Fibroblast of lung (primary cell): ENCODE data around the gene BRD3.

Source experiments
- CTCF ChIP-seq, 2 donors: IDR thresholded peaks in 1 of 2; conservative IDR thresholded peaks in 1 of 2; 1 replicate in 1 of 2; 2 replicates in 1 of 2; pipeline ENCODE4 v1.5.1; 2011 to 2012; ENCODE audit warnings: low read length in 2 of 2, control low read depth in 1 of 2, inconsistent platforms in 1 of 2, low read depth in 1 of 2, mild to moderate bottlenecking in 1 of 2
- EZH2 ChIP-seq: IDR thresholded peaks from 2 replicates; pipeline ENCODE4 v1.5.1; 2012; ENCODE audit warnings: low read length, control low read depth, mild to moderate bottlenecking; ENCODE audit errors: missing control alignments

GRCh38 chr9:134103391-134103998 lies 35.7 kb upstream of the BRD3 start:
- TF ChIP-seq EZH2 (no peak), CTCF (conservative IDR thresholded peaks at IDR 0.05 in 1 of 2, IDR thresholded peaks at IDR 0.05 in 1 of 2; ENCODE audit: low read depth in 1 of 2, low read length in 2 of 2) (no peak)
